Activated CD4-positive, alpha-beta T cell treated with anti-CD3 and anti-CD28 coated beads for 4 hours (primary cell): ENCODE measurements around the gene GLG1.
"Not testable (repeated sequence)": the region's sequence is repeated elsewhere in the genome, so short reads cannot be mapped to it uniquely, and the experiment has no call there.

Experiments
- DNase-seq, 2 donors: peaks; one replicate each; pipeline ENCODE4 v3.0.0-alpha.2; 2020

The GLG1 gene

GRCh38 chr16:74404148-74404933 is 202.6 kb downstream of the GLG1 start:
- DNase-seq: not testable (repeated sequence)

- not testable (repeated sequence) for DNase-seq
These were observed 206.7 kb downstream of the GLG1 start for GRCh38 chr16:74400238-74400637.

- DNase-seq: not testable (repeated sequence)
These were observed 208.6 kb downstream of the GLG1 start for GRCh38 chr16:74398212-74398895.
